HepG2 (cell line): ENCODE measurements around the gene SMIM41. TPM values are rescaled to one million over a fixed set of nuclear protein-coding genes. Genes with fewer than 3 reads are reported as not detected.

Experiments used
- DNMT3B ChIP-seq: conservative IDR thresholded peaks from 2 replicates; pipeline ENCODE4 v1.6.1; 2016; ENCODE audit warnings: missing biosample characterization, control low read depth
- SRSF1 ChIP-seq: fragments of 200-400 bp; formaldehyde crosslinking; optimal IDR thresholded peaks from 2 replicates; pipeline ENCODE3; 2017; ENCODE audit warnings: mild to moderate bottlenecking, low read depth, low read length, moderate library complexity
- SYNCRIP ChIP-seq: fragments of 200-400 bp; formaldehyde crosslinking; IDR thresholded peaks from 2 replicates; pipeline ENCODE4 v1.6.1; 2018; ENCODE audit warnings: mild to moderate bottlenecking, low read depth, low read length; ENCODE audit not compliant: insufficient read depth
- TBX2 ChIP-seq: sonication (generic); formaldehyde crosslinking; IDR thresholded peaks from 2 replicates; pipeline ENCODE4 v1.5.0; 2020; ENCODE audit warnings: missing genetic modification reagents, mild to moderate bottlenecking, borderline replicate concordance
- ZBTB21 ChIP-seq: sonication (generic); formaldehyde crosslinking; IDR thresholded peaks from 2 replicates; pipeline ENCODE4 v1.4.0; 2020; ENCODE audit warnings: missing genetic modification reagents
- ZKSCAN1 ChIP-seq: fragments of 150-350 bp; IDR thresholded peaks from 2 replicates; pipeline ENCODE4 v1.6.1; 2014; ENCODE audit warnings: low read length
- ZNF296 ChIP-seq: sonication (generic); formaldehyde crosslinking; conservative IDR thresholded peaks from 2 replicates; pipeline ENCODE4 v1.5.0; 2020; ENCODE audit warnings: mild to moderate bottlenecking, missing genetic modification reagents
- ZNF572 ChIP-seq: sonication (generic); formaldehyde crosslinking; IDR thresholded peaks from 2 replicates; pipeline ENCODE4 v1.5.1; 2020; ENCODE audit warnings: mild to moderate bottlenecking, missing genetic modification reagents
- ZNF607 ChIP-seq: sonication (generic); formaldehyde crosslinking; IDR thresholded peaks from 2 replicates; pipeline ENCODE4 v1.5.1; 2020; ENCODE audit warnings: missing genetic modification reagents, mild to moderate bottlenecking, borderline replicate concordance
- polyA plus RNA-seq, 8 experiments: library from polyadenylated mRNA; depleted of rRNA in 3 of 8; stranded (reverse) in 7 of 8; unstranded in 1 of 8; fragments of >200 nt; fragmentation: Illumina TruSeq in 4 of 8; extraction: Trizol in 4 of 8; gene quantifications; 2 replicates each; pipeline versions ENCODE4 v1.2.1 to v1.2.3, GENCODE V29; 2011 to 2016; ENCODE audit warnings: low read depth in 4 of 8, missing spikeins in 1 of 8, mixed read lengths in 1 of 8; ENCODE audit not compliant: insufficient read depth in 1 of 8
- total RNA-seq, 5 experiments: library from RNA; depleted of rRNA; stranded (reverse); fragments of >200 nt; fragmentation: Illumina TruSeq; extraction: Trizol; gene quantifications; 2 replicates each; pipeline ENCODE4 v1.2.3, GENCODE V29; 2016; ENCODE audit warnings: low read depth in 1 of 5
- TF ChIP-seq, protein P1 (sequence below): sonication (generic); formaldehyde crosslinking; IDR thresholded peaks from 2 replicates; pipeline ENCODE4 v1.4.0; 2020; ENCODE audit warnings: missing genetic modification reagents
- TF ChIP-seq, protein P2 (sequence below): sonication (generic); formaldehyde crosslinking; IDR thresholded peaks from 2 replicates; pipeline ENCODE4 v1.4.0; 2020; ENCODE audit warnings: missing genetic modification reagents
- TF ChIP-seq, protein P3 (sequence below): IDR thresholded peaks from 2 replicates; pipeline ENCODE4 v1.6.1; 2012; ENCODE audit warnings: low read depth, low read length, improper control_type of control experiment
- TF ChIP-seq, protein P4 (sequence below): sonication (generic); formaldehyde crosslinking; IDR thresholded peaks from 2 replicates; pipeline ENCODE4 v1.9.0; 2021; ENCODE audit warnings: missing genetic modification reagents, borderline replicate concordance
- TF ChIP-seq, protein P5 (sequence below): sonication (generic); formaldehyde crosslinking; IDR thresholded peaks from 2 replicates; pipeline ENCODE4 v1.5.0; 2020; ENCODE audit warnings: mild to moderate bottlenecking, missing genetic modification reagents, moderate library complexity

The SMIM41 gene
- total and polyA plus RNA-seq, 2 of the 13 experiments (the other 11 are each of a cell fraction or from before 2014, with no cell fraction given) = not detected

DNA sequence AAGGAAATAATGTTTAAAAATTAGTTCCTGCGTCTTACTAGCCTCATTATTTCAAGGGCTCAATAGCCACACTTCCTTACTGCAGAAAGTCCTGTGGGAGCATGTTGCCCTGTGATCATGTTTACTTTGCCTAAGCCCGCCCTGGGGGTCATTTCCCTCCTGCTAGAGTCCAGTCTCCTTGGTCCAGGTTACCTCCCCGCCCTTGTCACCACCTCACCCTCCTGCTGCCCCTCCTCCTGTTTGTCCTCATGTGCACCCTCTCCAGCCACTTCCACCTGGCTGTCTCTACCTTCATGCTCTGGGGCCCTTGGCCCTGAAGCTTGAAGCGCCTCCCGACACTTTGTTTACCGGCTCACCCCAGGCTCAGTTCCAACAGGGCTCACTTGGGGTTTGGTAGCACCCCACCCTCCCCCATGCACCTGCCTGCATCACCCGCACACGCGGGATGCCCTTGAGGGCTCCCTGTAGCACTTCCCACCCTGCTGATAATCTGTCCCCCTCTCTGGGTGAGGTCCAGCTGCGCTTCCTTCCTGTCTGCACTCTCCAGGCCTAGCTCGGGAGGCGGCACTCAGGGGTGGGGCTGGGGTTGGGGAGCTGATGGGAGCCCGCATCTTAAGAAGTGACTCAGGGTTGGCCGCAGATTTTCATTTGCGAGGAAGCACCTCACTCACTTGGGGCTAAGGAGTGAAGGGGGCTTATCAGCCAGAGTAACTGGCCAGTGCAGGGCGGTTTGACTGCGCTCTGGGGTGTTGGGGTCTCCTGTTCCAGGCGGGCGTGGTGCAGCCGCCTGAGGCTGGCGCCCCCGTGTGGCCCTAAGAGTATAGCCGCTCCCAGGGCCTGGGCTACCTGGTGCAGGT is 40.1 kb downstream of the SMIM41 start (continued):
- TF ChIP-seq, protein P1, sequence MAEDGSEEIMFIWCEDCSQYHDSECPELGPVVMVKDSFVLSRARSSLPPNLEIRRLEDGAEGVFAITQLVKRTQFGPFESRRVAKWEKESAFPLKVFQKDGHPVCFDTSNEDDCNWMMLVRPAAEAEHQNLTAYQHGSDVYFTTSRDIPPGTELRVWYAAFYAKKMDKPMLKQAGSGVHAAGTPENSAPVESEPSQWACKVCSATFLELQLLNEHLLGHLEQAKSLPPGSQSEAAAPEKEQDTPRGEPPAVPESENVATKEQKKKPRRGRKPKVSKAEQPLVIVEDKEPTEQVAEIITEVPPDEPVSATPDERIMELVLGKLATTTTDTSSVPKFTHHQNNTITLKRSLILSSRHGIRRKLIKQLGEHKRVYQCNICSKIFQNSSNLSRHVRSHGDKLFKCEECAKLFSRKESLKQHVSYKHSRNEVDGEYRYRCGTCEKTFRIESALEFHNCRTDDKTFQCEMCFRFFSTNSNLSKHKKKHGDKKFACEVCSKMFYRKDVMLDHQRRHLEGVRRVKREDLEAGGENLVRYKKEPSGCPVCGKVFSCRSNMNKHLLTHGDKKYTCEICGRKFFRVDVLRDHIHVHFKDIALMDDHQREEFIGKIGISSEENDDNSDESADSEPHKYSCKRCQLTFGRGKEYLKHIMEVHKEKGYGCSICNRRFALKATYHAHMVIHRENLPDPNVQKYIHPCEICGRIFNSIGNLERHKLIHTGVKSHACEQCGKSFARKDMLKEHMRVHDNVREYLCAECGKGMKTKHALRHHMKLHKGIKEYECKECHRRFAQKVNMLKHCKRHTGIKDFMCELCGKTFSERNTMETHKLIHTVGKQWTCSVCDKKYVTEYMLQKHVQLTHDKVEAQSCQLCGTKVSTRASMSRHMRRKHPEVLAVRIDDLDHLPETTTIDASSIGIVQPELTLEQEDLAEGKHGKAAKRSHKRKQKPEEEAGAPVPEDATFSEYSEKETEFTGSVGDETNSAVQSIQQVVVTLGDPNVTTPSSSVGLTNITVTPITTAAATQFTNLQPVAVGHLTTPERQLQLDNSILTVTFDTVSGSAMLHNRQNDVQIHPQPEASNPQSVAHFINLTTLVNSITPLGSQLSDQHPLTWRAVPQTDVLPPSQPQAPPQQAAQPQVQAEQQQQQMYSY (CRISPR knock-in tag) = no peak
- TF ChIP-seq ZNF607 (CRISPR knock-in tag) (no peak), SRSF1 (no peak), DNMT3B (no peak), ZNF572 (CRISPR knock-in tag) (no peak), ZBTB21 (CRISPR knock-in tag) (no peak), ZNF296 (CRISPR knock-in tag) (no peak), SYNCRIP (no peak), ZKSCAN1 (no peak), TBX2 (CRISPR knock-in tag) (peak; percentile 79; the same call in 1 of the 2 replicates)
- TF ChIP-seq, protein P2, sequence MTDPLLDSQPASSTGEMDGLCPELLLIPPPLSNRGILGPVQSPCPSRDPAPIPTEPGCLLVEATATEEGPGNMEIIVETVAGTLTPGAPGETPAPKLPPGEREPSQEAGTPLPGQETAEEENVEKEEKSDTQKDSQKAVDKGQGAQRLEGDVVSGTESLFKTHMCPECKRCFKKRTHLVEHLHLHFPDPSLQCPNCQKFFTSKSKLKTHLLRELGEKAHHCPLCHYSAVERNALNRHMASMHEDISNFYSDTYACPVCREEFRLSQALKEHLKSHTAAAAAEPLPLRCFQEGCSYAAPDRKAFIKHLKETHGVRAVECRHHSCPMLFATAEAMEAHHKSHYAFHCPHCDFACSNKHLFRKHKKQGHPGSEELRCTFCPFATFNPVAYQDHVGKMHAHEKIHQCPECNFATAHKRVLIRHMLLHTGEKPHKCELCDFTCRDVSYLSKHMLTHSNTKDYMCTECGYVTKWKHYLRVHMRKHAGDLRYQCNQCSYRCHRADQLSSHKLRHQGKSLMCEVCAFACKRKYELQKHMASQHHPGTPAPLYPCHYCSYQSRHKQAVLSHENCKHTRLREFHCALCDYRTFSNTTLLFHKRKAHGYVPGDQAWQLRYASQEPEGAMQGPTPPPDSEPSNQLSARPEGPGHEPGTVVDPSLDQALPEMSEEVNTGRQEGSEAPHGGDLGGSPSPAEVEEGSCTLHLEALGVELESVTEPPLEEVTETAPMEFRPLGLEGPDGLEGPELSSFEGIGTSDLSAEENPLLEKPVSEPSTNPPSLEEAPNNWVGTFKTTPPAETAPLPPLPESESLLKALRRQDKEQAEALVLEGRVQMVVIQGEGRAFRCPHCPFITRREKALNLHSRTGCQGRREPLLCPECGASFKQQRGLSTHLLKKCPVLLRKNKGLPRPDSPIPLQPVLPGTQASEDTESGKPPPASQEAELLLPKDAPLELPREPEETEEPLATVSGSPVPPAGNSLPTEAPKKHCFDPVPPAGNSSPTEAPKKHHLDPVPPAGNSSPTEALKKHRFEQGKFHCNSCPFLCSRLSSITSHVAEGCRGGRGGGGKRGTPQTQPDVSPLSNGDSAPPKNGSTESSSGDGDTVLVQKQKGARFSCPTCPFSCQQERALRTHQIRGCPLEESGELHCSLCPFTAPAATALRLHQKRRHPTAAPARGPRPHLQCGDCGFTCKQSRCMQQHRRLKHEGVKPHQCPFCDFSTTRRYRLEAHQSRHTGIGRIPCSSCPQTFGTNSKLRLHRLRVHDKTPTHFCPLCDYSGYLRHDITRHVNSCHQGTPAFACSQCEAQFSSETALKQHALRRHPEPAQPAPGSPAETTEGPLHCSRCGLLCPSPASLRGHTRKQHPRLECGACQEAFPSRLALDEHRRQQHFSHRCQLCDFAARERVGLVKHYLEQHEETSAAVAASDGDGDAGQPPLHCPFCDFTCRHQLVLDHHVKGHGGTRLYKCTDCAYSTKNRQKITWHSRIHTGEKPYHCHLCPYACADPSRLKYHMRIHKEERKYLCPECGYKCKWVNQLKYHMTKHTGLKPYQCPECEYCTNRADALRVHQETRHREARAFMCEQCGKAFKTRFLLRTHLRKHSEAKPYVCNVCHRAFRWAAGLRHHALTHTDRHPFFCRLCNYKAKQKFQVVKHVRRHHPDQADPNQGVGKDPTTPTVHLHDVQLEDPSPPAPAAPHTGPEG (CRISPR knock-in tag) = no peak
- TF ChIP-seq, protein P3, sequence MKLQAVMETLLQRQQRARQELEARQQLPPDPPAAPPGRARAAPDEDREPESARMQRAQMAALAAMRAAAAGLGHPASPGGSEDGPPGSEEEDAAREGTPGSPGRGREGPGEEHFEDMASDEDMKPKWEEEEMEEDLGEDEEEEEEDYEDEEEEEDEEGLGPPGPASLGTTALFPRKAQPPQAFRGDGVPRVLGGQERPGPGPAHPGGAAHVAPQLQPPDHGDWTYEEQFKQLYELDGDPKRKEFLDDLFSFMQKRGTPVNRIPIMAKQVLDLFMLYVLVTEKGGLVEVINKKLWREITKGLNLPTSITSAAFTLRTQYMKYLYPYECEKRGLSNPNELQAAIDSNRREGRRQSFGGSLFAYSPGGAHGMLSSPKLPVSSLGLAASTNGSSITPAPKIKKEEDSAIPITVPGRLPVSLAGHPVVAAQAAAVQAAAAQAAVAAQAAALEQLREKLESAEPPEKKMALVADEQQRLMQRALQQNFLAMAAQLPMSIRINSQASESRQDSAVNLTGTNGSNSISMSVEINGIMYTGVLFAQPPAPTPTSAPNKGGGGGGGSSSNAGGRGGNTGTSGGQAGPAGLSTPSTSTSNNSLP = no peak
- TF ChIP-seq, protein P4, sequence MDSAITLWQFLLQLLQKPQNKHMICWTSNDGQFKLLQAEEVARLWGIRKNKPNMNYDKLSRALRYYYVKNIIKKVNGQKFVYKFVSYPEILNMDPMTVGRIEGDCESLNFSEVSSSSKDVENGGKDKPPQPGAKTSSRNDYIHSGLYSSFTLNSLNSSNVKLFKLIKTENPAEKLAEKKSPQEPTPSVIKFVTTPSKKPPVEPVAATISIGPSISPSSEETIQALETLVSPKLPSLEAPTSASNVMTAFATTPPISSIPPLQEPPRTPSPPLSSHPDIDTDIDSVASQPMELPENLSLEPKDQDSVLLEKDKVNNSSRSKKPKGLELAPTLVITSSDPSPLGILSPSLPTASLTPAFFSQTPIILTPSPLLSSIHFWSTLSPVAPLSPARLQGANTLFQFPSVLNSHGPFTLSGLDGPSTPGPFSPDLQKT (CRISPR knock-in tag) = no peak
- TF ChIP-seq, protein P5, sequence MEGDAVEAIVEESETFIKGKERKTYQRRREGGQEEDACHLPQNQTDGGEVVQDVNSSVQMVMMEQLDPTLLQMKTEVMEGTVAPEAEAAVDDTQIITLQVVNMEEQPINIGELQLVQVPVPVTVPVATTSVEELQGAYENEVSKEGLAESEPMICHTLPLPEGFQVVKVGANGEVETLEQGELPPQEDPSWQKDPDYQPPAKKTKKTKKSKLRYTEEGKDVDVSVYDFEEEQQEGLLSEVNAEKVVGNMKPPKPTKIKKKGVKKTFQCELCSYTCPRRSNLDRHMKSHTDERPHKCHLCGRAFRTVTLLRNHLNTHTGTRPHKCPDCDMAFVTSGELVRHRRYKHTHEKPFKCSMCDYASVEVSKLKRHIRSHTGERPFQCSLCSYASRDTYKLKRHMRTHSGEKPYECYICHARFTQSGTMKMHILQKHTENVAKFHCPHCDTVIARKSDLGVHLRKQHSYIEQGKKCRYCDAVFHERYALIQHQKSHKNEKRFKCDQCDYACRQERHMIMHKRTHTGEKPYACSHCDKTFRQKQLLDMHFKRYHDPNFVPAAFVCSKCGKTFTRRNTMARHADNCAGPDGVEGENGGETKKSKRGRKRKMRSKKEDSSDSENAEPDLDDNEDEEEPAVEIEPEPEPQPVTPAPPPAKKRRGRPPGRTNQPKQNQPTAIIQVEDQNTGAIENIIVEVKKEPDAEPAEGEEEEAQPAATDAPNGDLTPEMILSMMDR (CRISPR knock-in tag) = peak; percentile 89
